GM18519 (cell line): ENCODE measurements around the gene NUP160.

Experiments
- ATAC-seq: cut with Tn5 transposase; IDR thresholded peaks from one replicate; pipeline ENCODE4 v1.9.1; 2021; ENCODE audit warnings: mild to moderate bottlenecking, moderate library complexity; ENCODE audit not compliant: unreplicated experiment, low FRiP score

NUP160 gene

GRCh38 chr11:47732271-47732670, 115.9 kb downstream of the NUP160 start:
- ATAC-seq, result no peak

- ATAC-seq, result no peak
Observed at GRCh38 chr11:47731475-47731874, 116.7 kb downstream of the NUP160 start.
